ENCODE results near the gene RFFL.
"Not testable (repeated sequence)": the region's sequence is repeated elsewhere in the genome, so short reads cannot be mapped to it uniquely, and the experiment has no call there.

RFFL gene, protein sequence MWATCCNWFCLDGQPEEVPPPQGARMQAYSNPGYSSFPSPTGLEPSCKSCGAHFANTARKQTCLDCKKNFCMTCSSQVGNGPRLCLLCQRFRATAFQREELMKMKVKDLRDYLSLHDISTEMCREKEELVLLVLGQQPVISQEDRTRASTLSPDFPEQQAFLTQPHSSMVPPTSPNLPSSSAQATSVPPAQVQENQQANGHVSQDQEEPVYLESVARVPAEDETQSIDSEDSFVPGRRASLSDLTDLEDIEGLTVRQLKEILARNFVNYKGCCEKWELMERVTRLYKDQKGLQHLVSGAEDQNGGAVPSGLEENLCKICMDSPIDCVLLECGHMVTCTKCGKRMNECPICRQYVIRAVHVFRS

DNA sequence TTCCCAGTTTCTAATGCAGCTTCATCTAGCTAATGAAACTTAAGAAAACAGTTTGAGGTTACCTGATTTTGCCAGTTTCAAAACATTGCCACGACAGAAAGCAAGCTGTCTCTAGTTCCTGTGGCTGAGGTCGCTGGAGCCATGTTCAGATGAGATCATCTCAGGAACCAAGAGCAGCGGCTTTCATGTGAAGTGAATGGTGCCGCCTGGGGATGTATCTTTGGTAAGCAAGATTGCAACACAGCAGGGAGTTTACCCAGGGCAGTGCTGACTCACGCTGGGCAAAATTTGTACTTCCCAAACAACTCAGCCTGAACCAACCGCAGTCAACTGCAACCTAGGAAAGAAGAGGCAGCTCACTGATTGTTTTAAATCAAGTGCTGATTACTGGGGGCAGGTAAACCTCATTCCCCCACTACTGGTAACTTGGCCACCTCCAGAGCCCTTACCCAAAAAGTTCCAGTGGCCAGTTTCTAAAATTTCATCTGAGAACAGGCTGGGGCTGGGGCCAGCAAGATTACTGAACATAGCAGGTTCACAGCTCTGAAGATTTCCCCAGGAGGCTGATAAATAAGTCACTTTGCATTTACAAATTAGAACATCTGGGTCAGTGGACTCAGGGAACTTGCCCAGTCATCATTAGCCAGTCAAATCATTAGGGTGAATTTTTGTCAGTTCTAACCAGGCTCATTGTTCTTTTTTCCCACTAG, at the start of gene RFFL:
Gene RFFL (minus strand): TSS at position 194 of the 710 bp plus-strand sequence. CDS start 37,154 bp downstream, outside the sequence.
- peak; percentile 64 for DNase-seq (ENCODE audit: low spot score)

DNA sequence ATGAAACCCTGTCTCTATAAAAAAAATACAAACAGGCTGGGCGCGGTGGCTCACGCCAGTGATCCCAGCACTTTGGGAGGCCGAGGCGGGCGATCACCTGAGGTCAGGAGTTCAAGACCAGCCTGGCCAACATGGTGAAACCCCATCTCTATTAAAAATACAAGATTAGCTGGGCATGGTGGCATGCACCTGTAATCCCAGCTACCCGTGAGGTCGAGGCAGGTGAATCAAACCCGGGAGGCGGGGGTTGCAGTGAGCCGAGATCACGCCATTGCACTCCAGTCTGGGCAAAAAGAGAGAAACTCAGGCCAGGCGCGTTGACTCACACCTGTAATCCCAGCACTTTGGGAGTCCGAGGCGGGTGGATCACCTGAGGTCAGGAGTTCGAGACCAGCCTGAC, 47.3 kb upstream of the RFFL start:
- DNase-seq (ENCODE audit: low spot score) = not testable (repeated sequence)

DNA sequence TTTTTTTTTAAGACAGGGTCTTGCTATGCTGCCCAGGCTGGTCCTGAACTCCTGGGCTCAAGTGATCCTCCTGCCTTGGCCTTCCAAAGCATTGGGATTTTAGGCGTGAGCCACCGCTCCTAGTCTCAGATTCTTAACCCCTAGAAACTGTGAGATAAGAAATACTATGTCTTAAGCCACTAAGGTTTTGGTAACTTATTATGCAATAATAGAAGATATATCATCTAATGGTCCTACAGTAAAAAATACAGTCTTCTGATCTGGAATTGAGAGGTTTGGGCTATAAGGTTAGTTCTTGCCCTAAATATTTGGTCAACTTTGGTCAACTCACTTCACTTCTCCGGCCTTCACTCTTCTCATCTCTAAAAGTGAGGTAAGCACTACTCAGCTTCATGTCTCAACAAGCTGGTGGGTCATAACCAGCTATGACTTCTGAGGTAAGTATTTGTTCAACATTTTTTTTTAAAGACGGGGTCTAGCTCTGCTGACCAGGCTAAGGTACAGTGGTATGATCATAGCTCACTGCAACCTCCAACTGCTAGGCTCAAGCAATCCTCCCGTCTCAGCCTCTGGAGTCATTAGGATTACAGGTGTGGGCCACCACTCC, 41.4 kb upstream of the RFFL start:
- no peak for DNase-seq (ENCODE audit: low spot score)

DNA sequence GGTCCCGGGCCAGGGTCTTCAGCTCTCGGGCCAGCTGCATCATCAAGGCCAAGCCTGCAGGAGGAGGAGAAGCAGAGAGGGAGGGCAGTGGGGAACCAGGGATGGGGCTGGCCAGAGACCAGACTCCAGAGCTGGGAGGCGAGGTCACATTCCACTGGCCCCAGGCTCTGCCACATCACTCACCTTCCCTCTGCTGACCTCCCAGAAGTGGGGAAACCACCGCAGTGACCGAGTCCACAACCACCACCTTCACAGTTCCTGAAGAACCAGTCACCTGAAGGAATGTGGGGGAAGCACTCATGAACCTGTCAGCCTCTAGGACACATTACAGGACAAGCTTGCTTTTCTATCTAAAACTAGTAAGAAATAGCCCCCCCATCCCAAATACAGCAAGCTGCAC, 39.8 kb upstream of the RFFL start:
- no peak for DNase-seq (ENCODE audit: low spot score)

DNA sequence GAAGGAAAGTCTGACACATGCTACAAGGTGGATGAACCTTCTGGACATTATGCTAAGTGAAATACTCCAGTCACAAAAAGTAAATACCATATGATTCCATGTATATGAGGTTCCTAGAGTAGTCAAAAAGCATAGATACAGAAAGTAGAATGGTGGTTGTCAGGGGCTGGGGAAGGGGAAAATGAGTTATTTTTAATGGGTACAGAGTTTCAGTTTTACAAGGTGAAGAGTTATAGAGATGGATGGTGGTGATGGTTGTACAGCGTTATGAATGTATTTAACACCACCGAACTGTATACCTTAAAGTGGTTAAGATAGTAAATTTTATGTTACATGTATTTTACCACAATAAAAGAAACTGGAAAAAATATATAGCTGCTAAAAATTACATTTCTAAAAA, 38.2 kb upstream of the RFFL start:
- no peak for DNase-seq (ENCODE audit: low spot score)

DNA sequence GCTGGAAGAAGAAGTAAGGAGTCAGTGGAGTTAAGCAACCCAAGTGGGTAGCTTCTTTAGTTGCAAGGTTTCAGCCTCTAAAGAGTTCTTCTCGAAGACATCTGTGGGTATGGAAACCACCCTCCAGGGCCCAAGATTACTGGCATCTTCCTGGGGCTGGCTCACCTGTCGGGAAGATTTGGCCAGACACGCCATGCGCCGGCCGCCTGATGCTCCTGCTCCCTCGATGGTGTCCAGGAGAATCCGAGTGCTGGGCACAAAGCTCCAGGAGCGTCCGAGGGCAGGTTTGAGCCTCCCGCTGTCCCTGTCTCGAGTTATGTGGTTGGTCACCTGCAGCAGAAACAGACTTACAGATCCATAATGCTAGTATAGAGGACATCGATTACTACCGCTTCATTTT, 37.5 kb upstream of the RFFL start:
- no peak for DNase-seq (ENCODE audit: low spot score)

DNA sequence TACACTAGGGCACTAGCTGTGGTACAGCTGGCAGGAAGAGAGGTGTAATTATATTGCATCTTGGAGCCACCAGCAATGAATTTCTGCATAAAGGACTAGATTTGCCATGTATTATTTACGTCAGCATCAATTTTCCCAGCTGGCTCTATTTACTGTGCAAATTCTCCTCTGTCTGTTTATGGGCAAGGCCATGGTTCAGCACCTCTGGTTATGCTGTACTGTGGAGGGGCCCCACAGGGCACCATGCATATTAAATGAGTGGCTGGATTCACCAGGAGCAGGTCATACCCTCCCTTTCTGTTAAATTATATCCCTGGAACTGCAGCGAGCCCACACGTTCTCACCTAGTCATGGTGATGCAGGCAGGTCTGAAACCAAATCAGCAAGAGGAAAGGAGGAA, 36.4 kb upstream of the RFFL start:
- DNase-seq (ENCODE audit: low spot score) = no peak

DNA sequence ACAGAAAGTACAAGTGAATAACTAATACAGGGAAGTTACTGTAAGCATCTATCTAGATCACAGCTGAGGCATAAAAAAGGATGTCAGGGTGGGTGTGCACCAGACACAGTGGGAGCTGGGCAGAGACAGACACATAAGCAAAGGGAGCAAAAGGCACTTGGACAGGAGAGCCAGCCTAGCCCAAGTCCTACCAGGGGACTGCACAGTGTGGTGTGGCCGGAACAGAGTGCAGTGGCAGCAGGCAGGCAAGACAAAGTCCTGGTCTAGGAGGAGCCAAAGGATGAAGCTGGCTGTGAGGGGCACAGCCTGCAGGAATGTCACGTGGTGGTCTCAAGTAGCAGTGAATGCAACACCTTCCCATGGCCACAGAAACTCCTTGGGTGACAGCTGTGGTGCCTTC, 34.3 kb upstream of the RFFL start:
- no peak for DNase-seq (ENCODE audit: low spot score)

DNA sequence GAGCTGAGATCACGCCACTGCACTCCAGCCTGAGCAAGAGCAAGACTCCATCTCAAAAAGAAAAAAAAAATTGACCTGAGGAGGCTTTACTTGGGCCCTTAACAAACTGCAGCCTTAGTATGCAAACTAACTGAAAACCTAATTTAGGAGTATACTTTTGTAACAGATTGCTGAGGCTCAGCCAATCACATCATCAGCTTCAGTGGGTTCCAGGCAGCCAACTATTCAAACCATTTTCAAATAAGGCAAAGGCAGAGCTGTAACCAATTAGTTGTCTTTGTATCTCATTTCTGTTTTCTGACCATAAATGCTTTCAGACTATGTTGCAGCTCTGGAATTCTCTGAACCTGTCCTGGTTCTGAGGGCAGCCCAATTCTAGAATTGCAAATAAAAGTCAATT, 32.2 kb upstream of the RFFL start:
- DNase-seq (ENCODE audit: low spot score) = no peak

DNA sequence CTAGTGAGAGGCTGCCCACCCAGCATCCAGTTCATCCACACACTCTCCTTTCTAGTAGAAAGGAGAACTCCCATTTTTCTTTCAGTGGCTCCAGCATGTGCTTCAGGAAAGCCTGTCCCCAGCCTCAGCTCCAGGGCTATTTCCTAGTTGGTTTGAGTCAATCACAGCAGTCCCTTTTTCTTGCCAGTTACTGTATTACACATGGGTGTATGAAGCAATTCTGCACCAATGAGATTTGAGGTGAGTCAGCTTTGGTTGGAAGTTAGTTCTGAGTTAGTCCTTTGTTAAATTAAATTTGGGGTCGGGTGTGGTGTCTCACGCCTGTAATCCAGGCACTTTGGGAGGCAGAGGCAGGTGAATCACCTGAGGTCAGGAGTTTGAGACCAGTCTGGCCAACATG, 31.4 kb upstream of the RFFL start:
- DNase-seq (ENCODE audit: low spot score) = no peak

DNA sequence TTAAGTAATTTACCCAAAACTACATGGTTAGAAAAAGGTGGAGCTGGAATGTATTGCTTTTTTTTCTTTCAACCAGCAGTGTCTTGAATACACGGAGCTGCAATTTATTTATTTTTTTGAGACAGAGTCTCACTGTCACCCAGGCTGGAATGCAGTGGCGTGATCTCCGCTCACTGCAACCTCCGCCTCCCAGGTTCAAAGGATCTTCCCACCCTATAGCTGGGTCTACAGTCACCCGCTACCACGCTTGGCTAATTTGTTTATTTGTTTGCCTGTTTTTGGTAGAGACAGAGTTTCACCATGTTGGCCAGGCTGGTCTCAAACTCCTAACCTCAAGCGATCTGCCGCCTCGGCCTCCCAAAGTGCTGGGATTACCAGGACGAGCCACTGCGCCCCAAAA, 27.2 kb upstream of the RFFL start:
- not testable (repeated sequence) for DNase-seq (ENCODE audit: low spot score)

DNA sequence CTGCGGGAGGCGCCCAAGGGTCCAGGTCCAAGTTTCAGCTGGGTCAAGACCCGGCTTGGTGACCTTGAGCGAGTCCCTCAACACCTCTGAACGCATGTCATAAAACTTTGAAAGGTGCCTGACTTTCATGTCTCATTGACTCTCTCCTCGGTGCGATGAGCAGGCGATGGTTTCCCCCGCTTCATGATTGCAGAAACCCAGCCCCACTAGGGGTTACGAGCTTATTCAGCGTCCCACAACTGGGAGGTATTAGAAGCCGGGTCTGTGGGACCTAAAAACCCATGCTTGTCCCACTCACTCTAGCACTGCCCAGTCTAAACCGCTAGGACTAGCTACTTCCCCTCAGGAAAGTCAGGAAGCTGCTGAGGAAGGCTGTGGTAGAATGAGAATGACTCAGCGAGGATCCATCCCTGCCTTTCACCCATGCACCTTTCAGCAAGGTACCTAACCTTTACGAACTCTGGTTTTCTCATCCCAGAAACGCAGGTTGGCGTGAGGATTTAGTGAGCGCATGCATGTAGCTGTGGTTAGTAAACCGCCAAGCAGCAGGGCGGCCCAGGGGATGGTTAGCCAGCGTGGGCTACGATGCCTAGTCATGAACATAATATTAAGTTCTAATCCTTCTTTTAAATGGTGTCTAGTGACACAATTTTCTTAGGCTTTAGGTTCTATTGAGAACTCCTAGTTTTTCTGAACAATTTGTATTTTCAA, 26.2 kb upstream of the RFFL start:
- DNase-seq (ENCODE audit: low spot score) = peak; percentile 16

DNA sequence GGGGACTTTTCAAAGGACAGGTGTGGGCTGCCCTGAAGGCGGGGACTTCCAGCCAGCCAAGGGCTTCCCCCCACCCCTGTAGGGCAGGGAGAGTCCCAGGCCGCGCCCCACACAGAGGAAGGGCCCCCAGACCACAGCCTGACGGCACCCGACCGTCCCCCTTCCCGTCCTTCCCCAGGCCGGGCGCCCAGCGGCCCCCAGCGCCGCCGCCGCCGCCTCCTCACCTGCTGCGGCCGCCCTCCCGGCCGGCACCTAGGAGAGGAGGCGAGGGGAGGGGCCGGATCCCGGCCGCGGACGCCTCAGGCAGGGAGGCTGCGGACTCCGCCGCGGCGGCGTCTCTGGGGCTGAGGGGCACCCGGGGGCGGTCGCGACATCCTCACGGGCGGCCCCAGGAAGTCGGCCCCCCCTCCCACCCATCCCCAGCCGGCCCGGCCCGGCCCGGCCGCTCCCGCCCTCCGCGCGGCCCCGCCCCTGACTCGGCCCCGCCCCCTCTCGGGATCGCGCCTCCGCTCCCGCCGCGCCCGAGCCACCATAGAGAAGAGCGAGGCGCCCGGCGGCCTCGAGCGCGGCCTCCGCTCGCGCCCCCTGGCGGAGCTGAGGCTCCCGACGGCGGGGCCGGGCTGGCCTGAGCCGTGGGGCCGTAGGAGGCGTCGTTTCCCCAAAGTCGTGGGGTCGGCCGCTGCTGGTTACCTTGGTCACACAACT, 25.5 kb upstream of the RFFL start:
- peak; percentile 69 for DNase-seq (ENCODE audit: low spot score)

DNA sequence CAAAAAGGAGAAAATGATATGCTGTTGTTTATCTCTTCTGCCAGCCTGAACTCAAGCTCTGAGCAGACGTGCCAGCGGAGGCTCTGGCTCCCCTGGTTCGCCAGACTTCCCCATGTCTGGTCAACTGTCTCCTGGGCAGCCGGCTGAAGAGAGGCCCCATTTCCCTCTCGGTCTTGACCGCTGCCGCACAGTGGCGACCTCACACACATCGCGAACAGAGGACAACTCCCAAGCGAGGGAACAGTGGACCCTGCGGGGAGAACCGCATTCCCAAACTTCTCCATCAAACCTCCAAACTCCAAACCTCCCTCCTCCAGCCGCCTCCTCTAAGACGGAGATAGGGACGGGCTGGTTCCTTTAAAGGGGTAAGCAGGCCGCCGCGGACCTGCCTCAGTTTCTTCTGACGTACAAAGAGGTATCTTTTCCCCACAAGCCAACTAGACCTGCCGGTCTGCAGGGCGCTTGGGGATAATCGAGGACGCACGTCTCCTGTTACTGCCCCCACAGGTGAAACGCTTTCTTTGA, 24.9 kb upstream of the RFFL start:
- peak; percentile 59 for DNase-seq (ENCODE audit: low spot score)

DNA sequence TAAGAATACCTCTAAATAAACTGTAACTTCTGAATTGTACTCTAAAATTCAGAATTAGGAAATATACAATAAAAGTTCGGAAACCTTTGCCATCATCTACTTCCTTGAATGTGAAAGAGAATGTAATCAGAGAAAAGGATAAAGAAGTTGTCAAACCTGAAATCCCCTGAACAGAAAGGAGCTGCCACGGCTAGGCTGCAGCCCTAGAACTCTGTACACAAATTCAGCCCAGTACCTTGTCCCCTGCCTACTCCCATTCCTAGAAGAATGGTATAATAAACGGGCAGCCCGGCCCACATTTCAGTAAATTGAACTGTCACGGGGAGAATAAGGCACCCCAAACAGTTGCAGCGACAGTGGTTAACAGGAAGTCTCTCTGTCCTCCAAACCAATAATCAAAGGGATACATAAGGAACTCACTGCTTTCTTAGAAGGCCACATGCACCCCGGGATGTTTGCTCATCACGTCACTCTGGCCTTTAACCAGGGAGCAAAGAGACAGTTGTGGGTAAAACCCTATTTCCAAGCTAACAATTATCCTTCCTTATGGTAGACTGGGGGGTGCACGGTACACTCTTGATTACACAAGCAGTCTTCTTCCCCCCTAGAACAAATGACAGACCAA, 24.3 kb upstream of the RFFL start:
- no peak for DNase-seq (ENCODE audit: low spot score)

DNA sequence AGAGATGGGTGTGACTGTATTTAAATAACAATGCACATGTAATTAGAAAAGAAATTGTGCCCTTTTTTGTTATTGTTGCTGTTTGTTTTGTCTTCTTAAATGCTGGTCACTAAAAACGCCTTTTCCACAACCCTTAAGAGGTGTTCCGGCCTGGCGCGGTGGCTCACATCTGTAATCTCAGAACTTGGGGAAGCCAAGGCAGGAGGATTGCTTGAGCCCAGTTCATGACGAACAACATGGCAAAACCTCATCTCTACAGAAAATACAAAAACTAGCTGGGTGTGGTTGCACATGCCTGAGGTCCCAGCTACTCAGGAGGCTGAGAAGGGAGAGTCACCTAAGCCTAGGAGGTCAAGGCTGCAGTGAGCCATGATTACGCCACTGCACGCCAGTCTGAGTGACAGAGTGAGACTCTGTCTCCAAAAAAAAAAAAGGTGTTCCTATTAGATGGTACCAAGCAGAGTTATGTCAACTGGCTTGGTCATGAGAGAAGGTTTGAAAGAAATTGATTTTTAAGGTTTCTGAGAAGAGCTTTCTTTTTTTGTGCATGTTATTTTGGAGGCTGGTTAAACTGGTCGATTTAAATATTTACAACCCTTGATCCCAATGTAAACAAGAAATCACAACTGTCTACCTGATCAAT, 23.5 kb upstream of the RFFL start:
- DNase-seq (ENCODE audit: low spot score) = no peak

DNA sequence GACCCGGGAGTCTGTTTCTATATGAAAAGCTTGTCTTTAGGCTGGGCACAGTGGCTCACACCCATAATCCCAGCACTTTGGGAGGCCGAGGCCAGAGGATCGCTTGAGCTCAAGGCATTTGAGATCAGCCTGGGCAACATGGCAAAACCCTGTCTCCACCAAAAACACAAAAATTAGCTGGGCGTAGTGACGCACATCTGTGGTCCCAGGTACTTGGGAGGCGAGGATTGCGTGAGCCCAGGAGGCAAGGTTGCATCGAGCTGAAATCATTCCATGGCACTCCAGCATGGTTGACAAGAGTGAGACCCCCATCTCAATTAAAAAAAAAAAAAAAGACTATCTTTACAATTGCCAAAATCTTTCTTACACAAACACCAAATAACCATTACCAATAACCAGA, 22.7 kb upstream of the RFFL start:
- DNase-seq (ENCODE audit: low spot score) = no peak

DNA sequence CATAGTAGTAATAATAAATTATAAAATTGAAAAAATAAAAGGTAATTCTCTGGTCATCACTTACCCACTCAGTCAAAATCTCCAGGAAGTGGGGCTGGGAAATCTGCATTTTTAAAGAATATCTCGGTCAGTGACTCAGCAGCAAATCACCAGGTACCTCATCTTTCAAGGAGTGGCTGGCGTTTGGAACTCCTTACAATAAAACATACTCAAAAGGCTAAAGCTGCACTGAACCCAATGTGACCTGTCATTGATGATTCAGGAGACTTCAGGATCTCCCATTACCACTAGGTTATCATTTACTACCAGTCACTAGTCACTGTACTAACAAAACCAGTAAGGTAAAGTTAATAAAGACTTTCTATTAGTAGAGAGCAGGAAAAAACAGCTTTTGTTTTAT, 21.5 kb upstream of the RFFL start:
- no peak for DNase-seq (ENCODE audit: low spot score)

DNA sequence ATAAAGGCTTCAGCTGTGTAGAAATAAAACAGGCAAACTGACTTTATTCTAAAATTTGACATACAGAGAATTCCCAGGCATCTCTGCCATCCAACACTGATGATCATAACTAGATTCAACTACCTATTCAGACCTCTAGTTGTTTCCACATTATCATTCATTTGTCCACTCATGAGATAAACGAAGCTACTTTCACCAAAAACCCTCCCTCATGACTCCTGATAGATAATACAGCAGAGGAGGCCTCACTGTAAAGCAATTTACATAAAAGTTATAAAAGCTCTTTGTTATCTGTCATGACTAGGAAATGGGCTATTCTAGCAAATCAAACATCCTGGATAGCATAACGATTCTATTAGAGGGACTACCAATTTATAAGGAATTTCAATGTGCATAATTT, 19.6 kb upstream of the RFFL start:
- no peak for DNase-seq (ENCODE audit: low spot score)

DNA sequence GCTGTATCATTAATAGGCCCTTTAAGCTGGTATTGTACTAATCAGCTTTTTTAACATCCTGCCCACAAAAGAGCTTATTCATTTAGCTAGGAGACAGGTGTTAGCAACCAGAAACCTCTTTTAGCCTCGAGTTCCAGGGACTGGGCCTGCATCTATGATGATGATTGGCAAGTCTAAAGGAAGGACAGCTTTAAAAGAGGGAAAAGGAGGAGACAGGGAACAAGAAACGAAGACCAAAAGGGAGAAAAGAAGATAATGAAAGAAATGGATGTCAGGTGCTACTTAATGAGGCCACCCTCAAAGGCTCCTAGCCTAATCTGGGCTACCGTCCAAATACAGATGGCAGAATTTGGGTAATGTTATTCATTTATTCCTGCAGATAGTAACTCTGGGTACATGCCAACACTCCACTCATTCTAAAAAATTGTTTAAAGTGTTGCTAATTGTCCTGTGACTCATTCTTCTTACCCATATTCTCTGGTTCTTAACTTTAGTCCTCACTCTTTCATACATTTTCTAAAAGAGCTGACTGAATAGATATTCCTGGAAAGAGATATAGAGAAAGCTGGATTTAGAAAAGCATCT, 18.7 kb upstream of the RFFL start:
- peak; percentile 20 for DNase-seq (ENCODE audit: low spot score)
